Right atrium auricular region (tissue), 2 donors: ENCODE results near the gene NKX2-4. TPM values are rescaled to one million over a fixed set of nuclear protein-coding genes. Genes with fewer than 3 reads are reported as not detected.

Experiments used
- DNase-seq: peaks from one replicate; pipeline ENCODE4 v3.0.0-alpha.2; 2019; ENCODE audit warnings: low spot score
- H3K27ac ChIP-seq, 2 donors: fragments of 200-600 bp; sonication (generic); 1 replicate in 1 of 2; 2 replicates in 1 of 2; pipeline ENCODE4 v1.5.1; 2016 to 2019
- H3K27me3 ChIP-seq, 2 donors: fragments of 200-600 bp; sonication (generic); one replicate each; pipeline versions ENCODE4 v1.5.1 to v1.6.0; 2017 to 2019
- H3K36me3 ChIP-seq: fragments of 200-600 bp; sonication (generic); one replicate; pipeline ENCODE4 v1.5.1; 2016
- H3K4me1 ChIP-seq, 2 donors: fragments of 200-600 bp; sonication (generic); one replicate each; pipeline versions ENCODE4 v1.5.1 to v1.6.0; 2017 to 2019
- H3K4me3 ChIP-seq, 2 donors: fragments of 200-600 bp; sonication (generic); 1 replicate in 1 of 2; 2 replicates in 1 of 2; pipeline ENCODE4 v1.5.1; 2017 to 2019; ENCODE audit warnings: mild to moderate bottlenecking in 1 of 2, moderate library complexity in 1 of 2
- H3K9me3 ChIP-seq, 2 donors: fragments of 200-600 bp; sonication (generic); one replicate each; pipeline ENCODE4 v1.5.1; 2019
- CTCF ChIP-seq, 2 donors: fragments of 200-600 bp; sonication (generic); IDR thresholded peaks; one replicate each; pipeline ENCODE4 v1.5.1; 2019; ENCODE audit warnings: antibody characterized with exemption in 2 of 2
- total RNA-seq, 2 donors: library from RNA; depleted of rRNA; stranded (reverse); fragments of >200 nt; gene quantifications; one replicate each; pipeline ENCODE4 v1.1.0, GENCODE V29; 2016

NKX2-4 gene
- total RNA-seq, 2 donors from 2014 or later, result not detected

- TF ChIP-seq CTCF (IDR thresholded peaks at IDR 0.05), result no peak
- H3K9me3 ChIP-seq, result no peaks in the 10 kb centered on the region
- no peak for DNase-seq
- H3K4me3 ChIP-seq, result no peak overlapping the region
- H3K36me3 ChIP-seq, result no peaks in the 10 kb centered on the region
- peaks cover 45 to 67% of the 10 kb centered on the region in 2 donors for H3K27me3 ChIP-seq
- H3K4me1 ChIP-seq, result peaks cover 0 to 13% of the 10 kb centered on the region in 2 donors
- no peak overlapping the region for H3K27ac ChIP-seq
Measured at GRCh38 chr20:21395051-21395665, 2.2 kb downstream of the NKX2-4 start.

GRCh38 chr20:21394551-21394950 is 2.8 kb downstream of the NKX2-4 start:
- Histone ChIP-seq H3K9me3 (no peaks in the 10 kb centered on the region), H3K4me3 (no peak overlapping the region), H3K4me1 (peaks cover 0 to 13% of the 10 kb centered on the region in 2 donors), H3K36me3 (peaks cover 2% of the 10 kb centered on the region), H3K27me3 (peaks cover 42 to 67% of the 10 kb centered on the region in 2 donors), H3K27ac (no peak overlapping the region)
- DNase-seq, result no peak
- TF ChIP-seq CTCF (IDR thresholded peaks at IDR 0.05), result no peak

GRCh38 chr20:21393816-21394519 is 3.4 kb downstream of the NKX2-4 start:
- H3K27ac ChIP-seq, result no peak overlapping the region
- no peak for TF ChIP-seq CTCF (IDR thresholded peaks at IDR 0.05)
- peaks cover 8% of the 10 kb centered on the region for H3K36me3 ChIP-seq
- peaks cover 0 to 13% of the 10 kb centered on the region in 2 donors for H3K4me1 ChIP-seq
- no peak for DNase-seq
- no peaks in the 10 kb centered on the region for H3K9me3 ChIP-seq
- H3K27me3 ChIP-seq, result peaks cover 36 to 65% of the 10 kb centered on the region in 2 donors
- H3K4me3 ChIP-seq, result no peak overlapping the region

- H3K27ac ChIP-seq, result no peak overlapping the region
- no peak overlapping the region for H3K4me3 ChIP-seq
- H3K9me3 ChIP-seq, result no peaks in the 10 kb centered on the region
- no peak for DNase-seq
- TF ChIP-seq CTCF (IDR thresholded peaks at IDR 0.05), result no peak
- peaks cover 30 to 60% of the 10 kb centered on the region in 2 donors for H3K27me3 ChIP-seq
- H3K36me3 ChIP-seq, result peaks cover 16% of the 10 kb centered on the region
- H3K4me1 ChIP-seq, result peaks cover 0 to 13% of the 10 kb centered on the region in 2 donors
Measured at GRCh38 chr20:21393166-21393565, 4.2 kb downstream of the NKX2-4 start.

GRCh38 chr20:21391972-21392352 is 5.4 kb downstream of the NKX2-4 start:
- Histone ChIP-seq H3K27me3 (peaks cover 30 to 50% of the 10 kb centered on the region in 2 donors), H3K4me1 (peaks cover 0 to 13% of the 10 kb centered on the region in 2 donors), H3K27ac (no peak overlapping the region), H3K4me3 (no peak overlapping the region), H3K36me3 (peaks cover 28% of the 10 kb centered on the region), H3K9me3 (no peaks in the 10 kb centered on the region)
- DNase-seq, result no peak
- no peak for TF ChIP-seq CTCF (IDR thresholded peaks at IDR 0.05)
